Brain pericyte (primary cell): ENCODE measurements around the gene NUP210.

Source experiments
- DNase-seq: peaks from one replicate; pipeline ENCODE4 v3.0.0-alpha.2; 2012; ENCODE audit warnings: low read depth, low spot score

Gene NUP210

DNA sequence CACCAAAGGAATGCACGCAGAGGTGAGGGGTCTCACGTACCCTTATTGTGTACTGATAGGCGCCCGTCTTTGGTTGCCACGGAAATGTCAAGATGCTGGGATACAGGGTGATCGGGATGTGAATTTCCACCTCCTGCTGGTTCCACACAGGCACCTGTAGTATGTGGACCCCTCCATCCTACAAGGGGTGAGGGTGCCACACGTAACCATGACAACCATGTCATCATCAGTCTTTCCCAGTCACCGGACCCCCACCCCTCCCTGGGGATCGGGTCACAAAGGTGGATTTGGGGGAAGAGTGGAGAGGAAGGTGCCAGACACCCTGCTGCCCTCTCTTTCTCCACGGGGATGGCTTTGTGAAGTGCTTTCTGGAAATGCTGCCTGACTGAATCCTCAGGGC, 44.7 kb downstream of the NUP210 start:
- DNase-seq = no peak

DNA sequence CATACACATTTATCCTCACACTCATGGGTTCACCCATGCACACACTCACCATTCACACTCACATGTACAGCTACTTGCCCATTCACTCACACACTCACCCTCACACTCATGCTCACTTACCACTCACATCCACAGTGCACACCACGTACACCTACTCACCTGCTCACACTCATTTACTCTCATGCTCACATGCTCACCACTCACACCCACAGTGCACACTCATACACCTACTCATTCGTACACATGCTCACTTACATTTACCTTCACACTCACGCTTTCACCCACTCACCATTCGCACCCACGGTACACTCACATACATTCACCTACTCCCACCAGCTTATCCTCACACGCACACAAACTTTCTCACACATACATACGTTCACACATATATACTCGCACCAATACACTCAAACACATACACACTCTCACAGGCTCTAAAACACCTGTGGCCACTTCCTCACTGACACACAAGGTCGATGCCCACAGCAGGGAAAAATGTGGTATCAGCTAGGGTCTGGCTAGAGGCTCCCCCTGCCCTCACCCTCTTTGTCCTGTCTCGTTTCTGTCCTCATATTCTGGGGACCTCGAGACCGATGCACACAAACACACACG, 46.0 kb downstream of the NUP210 start:
- no peak for DNase-seq

DNA sequence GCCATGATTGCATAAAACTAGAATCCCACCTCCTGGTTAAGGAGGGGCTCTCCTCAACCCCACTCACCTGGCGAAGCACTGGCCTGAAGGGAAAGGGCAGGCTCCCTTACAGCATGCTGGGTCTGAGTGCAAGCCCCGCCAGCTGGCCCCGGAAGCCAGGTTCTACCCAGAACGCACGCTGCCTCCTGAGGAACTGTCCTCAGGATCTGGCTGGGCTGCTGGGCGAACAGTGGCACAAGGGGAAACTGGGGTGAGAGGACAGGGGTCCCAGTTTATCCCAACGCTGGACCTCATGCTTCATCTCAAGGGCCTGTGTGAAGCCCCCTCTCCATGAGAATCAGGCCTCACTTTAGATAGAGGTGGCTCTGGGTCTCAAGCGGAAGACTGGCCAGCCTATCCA, 47.5 kb downstream of the NUP210 start:
- no peak for DNase-seq

DNA sequence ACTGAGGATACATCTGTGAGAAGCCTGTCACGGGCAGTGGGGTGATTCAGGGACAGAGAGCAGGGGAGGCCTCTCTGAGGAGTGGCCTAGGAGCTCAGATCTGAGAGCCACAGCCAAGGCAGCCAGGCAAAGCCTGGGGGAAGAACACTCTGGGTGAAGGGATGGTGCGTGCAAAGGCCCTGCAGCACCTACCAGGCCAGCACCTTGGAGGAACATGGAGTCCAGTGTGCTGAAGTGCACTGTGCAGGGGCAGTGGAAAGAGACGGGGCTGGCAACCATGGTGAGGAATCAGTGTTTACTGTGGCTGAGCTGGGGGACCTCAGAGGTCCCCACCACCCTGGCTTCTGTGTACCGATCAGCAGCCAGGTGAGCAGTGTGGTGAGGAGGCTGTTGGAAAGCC, 48.0 kb downstream of the NUP210 start:
- DNase-seq = no peak

DNA sequence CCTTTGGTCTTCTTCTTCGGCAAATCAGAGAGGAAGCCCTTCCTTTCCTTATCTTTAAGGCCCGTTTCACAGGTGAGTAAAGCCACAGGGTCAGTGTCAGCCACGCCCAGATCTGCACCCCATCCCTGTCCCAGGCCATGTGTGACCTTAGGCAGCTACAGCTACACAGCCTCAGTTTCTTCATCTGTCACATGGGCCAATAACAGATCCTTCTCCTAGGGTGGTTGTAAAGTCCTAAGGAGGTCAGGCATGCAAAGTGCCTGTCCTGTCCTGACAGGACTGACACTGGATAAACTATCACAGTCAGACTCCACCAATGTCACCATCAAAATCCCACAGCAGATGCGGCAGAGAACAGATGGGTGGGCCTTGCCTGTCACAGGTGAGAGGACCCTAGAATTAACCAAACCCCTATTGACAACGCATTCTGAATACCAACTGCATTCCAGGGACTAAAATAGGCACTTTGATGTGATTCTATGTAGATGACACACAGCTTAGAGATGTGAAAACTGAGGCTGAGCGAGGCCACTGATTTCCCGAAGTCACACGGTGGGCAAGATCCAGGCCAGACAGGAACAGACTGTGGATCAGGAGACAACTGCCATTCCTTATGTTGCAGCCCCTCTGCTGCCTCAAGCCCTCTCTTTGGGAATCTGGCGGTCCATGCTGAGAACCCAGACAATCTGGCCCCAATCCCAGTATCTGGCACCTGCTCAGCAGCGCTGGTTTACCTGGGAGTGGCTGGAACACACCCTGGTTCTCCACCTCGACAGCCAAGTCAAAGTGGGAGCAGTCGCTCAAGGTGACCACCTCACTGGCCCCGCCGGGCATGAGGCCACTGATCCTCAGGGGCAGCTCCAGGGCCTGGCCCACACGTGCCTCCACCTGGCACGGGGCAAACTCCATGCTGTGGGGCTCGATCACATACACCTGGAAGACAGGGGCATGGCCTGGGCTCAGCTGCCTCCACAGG, 48.7 kb downstream of the NUP210 start:
- DNase-seq = no peak

DNA sequence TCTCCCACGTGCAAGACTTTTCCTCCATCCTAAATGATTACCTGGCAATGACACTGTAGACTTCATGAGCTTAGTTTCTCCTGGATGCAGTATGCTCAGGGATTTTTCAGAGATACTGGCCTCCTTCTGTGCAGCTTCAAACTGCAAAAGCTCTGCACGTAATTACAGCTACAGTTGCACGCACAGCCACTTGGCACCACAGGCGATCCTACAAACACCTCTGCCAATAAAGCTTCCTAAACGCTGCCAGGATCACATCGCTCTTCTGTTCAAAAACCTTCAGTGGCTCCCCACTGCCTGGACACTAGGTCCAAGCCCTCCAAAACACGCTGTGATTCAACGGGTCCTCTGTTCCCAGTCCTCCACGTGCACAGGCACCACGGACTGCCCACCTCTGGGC, 49.5 kb downstream of the NUP210 start:
- DNase-seq = no peak

DNA sequence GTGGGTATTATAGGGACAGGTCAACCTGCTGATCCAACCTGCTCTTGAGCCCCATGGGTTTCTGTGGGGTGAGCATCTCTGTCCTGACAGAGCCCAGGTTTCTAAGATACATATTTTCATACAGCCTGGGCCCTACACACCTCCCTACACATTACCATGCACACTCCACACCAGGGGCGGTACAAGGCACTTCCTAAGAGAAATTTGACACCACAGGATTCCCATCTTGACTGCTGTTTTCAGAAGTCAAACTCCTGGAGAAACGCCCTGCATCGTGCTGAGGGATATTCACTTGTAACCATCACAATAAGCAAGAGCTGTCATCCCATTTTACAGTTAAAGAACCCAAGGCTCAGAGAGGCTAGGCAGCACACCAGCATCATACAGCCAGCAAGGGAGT, 50.1 kb downstream of the NUP210 start:
- no peak for DNase-seq

DNA sequence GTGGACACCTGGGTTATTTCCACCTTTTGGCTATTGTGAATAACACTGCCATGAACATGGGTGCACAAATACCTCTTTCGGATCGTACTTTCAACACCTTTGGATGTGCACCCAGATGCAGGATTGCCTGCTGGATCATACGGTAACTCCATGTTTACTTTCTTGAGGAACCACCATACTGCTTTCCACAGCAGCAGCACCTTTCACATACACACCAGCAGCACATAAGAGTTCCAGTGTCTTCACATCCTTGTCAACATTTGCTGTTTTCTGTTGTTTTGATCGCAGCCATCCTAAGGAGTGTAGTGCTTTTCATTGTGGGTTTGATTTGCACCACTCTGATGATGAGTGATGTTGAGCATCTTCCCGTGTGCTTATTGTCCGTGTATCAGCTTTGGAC, 51.3 kb downstream of the NUP210 start:
- DNase-seq = no peak

DNA sequence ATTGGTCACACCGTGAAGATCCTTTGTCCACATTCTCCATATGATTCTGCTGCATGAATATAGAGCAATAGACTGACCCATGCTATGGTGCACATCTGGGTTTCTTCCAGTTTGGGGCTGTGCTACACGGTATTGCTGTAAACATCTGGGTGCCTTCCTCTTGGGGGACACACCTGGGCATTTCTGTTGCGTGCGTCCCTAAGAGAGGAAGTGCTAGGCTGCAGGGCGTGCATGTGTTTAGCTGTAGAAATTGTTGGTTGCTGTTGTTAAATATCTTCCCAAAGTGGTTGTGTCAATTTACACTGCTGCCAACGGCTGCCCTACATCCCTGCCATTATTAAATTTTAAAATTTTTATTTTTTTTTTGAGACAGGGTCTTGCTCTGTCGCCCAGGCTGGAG, 52.4 kb downstream of the NUP210 start:
- no peak for DNase-seq

DNA sequence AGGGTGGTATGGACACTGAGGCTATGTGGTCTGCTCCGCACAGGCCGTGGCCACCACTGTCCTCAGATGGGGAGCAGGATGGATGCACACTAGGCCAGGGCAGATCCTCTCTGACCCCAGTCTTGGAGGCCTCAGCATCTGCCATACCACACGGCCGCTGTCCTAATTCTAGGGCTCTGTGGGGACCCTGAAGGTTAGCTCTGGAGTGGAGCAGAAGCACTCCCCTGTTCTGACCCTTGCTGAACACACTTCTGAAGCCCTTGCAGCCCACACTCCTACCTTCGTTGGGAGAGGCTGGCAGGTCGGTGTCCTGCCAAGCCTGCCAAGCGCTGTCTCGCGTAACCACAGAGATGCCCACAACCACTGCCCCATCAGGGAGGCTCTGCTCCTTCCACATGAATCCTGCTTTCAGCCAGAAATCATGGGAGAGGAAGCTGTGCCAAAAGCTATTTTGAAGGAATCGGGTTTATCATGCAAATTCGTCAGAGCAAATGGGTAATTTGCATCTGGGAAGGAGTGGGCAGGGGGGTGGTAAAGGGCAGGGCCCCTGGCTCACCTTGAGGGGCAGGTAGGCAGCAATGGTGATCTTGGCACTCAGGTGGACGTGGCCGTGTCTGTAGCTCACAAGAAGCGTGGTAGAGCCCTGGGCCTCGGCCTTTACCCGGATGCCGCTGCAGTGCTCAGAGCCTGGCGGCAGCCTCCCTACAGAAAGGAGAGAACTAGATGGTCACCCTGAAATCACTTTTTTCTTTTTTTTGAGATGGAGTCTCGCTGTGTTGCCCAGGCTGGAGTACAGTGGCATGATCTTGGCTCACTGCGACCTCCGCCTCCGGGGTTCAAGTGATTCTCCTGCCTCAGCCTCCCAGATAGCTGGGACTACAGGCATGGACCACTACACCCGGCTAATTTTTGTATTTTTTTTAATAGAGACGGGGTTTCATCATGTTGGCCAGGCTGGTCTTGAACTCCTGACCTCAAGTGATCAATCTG, 54.4 kb downstream of the NUP210 start:
- DNase-seq = no peak

DNA sequence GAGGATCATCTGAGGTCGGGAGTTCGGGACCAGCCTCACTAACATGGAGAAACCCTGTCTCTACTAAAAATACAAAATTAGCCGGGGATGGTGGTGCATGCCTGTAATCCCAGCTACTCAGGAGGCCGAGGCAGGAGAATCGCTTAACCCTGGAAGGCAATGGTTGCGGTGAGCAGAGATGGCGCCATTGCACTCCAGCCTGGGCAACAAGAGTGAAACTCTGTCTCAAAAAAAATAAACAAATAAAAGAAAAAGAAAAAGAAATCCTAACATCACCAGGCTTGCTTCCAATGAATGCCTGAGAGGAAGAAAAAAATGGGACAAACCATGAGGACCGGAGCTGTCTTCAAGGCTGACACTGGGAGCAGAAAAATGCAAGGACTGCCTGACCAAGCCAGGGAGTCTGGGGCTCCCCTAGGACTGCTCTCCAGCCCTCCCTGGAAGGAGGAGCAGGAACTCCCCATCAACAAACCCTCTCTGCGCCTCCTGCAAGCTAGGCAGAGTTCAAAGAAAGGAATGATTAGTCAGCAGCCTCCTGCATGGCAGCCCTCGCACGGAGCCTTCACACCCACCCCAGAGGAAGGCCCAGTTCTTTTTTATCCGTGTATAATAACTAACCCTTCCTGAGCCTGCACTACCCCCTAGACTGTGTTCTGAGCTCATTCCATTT, 55.4 kb downstream of the NUP210 start:
- peak; percentile 59 for DNase-seq

DNA sequence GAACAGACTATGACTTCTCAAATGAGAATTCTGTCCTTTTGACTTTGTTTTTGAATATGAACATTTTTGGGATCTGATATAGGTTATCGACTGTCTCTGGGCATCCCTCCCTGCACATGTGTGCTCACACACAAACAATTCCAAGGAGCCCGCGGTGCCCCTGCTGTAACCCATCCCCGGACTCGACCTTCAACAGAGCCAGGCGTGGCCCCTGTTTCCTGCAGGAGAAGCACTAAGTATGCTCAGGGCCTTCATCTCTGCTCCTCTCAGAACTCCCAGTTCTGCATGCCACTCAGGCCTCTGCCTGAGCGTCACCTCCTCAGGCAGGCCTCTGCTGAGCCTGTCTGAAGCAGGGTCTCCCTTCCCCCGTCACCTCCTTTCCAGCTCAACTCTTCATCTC, 57.6 kb downstream of the NUP210 start:
- no peak for DNase-seq

DNA sequence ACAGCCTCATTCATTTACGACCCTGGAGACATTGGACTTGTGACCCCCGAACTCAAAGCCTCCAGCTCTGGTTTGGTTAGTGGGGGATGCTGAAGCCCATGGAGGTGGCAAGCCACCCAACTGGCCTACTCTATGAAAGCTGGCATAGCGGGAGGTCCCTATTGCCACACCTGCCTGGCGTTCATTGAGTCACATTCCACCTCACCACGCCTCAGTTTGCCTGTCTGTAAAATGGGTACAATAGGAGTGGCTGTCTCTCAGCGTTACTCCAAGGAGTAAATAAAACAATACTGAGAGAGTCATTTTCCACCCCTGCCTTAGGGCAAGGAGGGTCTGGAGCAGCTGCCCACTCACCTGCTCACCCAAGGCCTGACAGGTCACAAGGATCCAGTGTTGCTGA, 60.2 kb downstream of the NUP210 start:
- DNase-seq = no peak

DNA sequence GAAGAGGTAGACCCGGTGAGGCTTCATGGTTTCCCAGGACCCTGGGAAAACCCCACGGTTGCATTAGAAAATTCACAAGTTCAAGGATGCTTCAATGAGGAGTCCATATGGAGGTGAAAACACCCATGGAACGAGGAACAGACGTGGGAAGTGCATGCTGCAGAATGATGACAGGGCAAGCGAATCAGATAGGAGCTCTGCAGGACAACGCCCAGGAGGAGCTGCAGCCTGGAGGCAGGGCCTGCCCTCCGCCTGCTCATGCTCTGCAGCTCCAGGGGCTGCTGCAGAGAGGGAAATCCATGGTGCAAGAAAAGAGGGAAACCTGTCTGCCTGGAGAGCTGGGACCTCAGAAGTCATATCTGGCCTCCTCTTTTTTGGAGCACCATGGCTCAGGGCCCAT, 61.5 kb downstream of the NUP210 start:
- no peak for DNase-seq

DNA sequence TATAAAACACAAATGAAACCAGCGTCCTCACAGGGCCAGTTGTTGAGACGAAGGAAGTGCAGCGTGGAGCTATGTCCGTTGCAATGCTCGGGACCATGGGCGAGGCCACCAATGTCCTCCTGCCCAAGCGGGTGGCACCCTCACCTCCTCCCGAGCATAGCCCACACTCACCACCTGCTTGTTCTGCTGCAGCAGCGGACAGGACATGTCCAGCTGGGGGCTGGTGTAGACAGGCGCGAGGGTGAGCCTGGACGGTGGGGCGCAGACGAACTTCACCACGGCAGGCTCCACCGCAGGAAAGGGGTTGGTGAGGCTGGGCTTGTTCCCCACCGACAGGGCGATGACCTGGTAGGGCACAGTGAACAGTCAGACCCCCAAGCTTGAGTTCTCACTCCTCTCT, 62.1 kb downstream of the NUP210 start:
- no peak for DNase-seq

DNA sequence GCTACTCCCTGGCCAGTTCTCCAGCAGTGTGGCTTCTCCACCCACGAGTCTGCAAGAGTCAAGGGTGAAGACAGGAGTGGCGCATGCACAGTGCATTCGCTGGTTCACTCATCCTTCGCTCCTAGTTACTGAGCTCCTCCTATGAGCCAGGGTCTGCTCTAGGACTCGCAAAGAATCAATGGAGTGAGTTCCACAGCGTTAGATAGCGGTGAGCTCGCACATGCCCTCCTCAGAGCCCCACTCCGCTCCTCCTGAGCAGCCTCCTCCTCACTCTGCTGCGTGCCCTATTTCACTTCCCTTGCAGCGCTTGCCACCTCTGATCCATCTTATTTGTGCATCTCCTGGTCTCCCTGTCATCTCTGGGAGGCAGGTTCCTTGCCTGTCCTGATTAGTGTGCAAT, 63.0 kb downstream of the NUP210 start:
- DNase-seq = no peak

DNA sequence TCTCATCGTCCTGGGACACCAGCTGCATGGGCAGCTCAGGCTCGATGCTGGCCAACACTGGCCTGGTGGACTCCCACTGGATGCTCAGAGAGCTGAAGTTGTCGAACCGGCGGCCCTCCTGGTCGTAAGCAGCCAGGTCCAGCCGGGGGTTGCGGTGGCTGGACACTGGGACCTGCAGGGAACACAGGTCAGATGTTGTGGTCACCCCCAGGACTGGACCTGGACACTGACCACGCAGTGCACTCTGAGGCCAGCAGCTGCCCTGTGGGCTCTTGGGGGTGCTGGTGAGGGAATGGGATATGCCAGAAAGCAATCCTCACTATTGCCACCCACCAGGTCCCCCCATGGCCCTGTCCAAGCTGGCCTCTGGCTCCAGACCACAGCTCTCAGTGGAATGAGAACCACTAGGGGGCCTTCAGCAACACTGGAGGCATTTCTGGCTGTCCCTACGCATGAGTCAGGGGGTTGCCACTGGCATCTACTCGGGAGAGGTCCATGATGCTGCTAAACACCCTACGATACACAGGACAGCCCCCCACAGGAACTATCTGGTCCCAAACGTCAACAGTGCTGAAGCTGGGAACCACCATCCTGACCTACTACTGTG, 66.1 kb downstream of the NUP210 start:
- no peak for DNase-seq

DNA sequence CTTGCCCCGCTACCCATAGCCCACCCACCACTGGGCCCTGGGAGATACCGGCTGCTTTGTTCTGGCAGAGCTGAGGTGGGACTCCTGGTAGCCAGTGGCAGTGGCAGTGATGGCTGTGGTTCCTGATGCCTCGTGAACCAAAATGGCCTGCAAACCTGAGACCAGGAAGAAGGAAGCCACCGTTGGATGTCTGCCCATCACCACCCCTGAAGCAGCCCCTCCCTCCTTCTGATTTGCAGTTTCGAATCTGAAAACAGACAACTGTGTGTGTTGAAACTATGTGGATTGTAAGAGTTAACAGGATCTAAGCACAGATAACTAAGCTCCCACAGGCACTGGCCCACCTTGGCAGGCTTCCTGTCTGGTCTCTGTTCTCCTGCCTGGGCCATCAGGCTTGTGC, 66.6 kb downstream of the NUP210 start:
- DNase-seq = no peak

DNA sequence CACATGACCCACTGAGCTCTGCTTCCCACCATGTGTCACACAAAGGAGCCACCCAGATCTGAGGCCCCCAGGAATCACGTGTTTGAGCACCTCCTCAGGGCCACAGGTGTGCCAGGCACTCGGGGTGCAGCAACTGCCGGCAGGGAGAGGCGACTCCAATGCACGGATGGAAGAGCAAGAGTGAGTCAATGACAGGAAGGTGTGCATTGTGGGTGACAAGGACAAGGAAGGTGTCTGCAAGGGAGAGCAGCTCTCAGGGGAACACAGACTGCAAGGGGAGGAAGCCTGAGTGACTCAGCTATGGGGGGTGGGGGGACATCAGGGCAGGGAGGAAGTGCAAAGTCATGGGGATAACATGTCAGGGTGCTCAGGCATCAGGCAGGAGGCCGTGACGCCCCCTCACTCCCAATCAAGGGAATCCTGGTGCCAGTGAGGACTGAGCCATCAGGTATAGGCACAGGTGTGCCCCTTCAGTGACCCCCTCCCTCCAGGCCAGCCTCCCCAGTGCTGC, 67.4 kb downstream of the NUP210 start:
- DNase-seq = no peak

DNA sequence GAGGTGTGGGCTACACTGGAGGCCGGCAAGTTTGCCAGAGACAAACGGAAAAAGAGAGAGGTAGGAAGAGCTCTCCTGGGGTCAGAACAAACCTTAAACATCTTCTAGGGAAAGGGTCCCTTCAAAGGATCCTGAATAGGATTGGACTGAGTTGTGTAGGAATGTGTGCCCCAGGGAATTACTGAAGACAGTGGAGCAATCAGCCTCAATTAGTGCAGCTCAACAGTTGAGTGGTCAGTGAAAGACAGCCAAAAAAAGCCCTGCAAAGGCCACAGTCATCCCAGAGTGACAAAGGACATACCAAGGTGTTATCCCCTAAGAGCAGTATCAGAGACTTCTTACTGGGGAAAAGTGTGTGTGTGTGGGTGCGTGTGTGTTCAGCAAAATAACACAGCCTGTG, 70.3 kb downstream of the NUP210 start:
- DNase-seq = no peak
